ENCODE results near the gene ZFAND6. TPM values are rescaled to one million over a fixed set of nuclear protein-coding genes. Genes with fewer than 3 reads are reported as not detected.

Gene ZFAND6
- total RNA-seq, 2 experiments from 2014 or later: 86.2 to 122 TPM

DNA sequence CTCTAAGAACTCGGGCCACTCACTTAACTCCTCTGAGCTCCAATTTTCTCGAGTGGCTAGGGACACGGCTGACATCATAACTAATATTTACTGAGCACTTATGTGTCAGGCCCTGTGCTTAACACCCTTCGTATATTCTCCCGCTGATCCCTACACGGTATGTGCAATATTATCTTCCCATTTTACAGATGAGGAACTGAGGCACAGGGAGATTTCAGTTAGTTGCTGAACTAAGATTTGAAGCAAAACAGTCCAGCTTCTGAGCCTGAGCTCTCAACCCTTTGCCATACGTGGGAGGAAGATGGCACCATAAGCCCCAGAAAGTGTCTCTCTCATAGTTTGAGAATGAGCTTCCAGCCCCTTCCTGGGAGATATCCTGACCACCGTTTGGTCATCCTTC lies 112.9 kb downstream of the ZFAND6 start:
- Histone ChIP-seq H3K4me2 (ENCODE audit: low read length) (no peak overlapping the region), H3K4me3 (ENCODE audit: low read depth, low read length, poor library complexity, severe bottlenecking) (no peak overlapping the region), H3K4me1 (ENCODE audit: insufficient read depth, low read length, poor library complexity, severe bottlenecking) (no peaks in the 10 kb centered on the region), H3K9me3 (ENCODE audit: low read length) (no peaks in the 10 kb centered on the region), H2AFZ (ENCODE audit: low read length) (no peak overlapping the region), H3K9me2 (ENCODE audit: insufficient read depth, low read length) (no peaks in the 10 kb centered on the region), H3K79me2 (ENCODE audit: insufficient read depth, low read depth, low read length) (no peaks in the 10 kb centered on the region), H3K27ac (ENCODE audit: low read depth, low read length, poor library complexity, severe bottlenecking) (no peak overlapping the region), H3K36me3 (ENCODE audit: insufficient read depth, low read length) (no peaks in the 10 kb centered on the region), H4K20me1 (ENCODE audit: insufficient read depth, low read length) (no peaks in the 10 kb centered on the region)
- TF ChIP-seq EZH2phosphoT487 (IDR thresholded peaks at IDR 0.05; ENCODE audit: borderline replicate concordance, low read depth, low read length): no peak
- TF ChIP-seq, protein P1, sequence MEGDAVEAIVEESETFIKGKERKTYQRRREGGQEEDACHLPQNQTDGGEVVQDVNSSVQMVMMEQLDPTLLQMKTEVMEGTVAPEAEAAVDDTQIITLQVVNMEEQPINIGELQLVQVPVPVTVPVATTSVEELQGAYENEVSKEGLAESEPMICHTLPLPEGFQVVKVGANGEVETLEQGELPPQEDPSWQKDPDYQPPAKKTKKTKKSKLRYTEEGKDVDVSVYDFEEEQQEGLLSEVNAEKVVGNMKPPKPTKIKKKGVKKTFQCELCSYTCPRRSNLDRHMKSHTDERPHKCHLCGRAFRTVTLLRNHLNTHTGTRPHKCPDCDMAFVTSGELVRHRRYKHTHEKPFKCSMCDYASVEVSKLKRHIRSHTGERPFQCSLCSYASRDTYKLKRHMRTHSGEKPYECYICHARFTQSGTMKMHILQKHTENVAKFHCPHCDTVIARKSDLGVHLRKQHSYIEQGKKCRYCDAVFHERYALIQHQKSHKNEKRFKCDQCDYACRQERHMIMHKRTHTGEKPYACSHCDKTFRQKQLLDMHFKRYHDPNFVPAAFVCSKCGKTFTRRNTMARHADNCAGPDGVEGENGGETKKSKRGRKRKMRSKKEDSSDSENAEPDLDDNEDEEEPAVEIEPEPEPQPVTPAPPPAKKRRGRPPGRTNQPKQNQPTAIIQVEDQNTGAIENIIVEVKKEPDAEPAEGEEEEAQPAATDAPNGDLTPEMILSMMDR (conservative IDR thresholded peaks at IDR 0.05; ENCODE audit: low read length): no peak
- intact Hi-C loops (cut with micrococcal nuclease; ENCODE audit: unreplicated experiment): loop anchor here (5.0 kb wide), 2 partner anchors 275 to 320 kb away; partner anchors contain the start of gene MTHFS
- CTCF ChIA-PET (ENCODE audit: unreplicated experiment): interaction anchor here (0.5 kb wide), 1 partner anchor 519 kb away, joined by 3 read pairs; no protein-coding TSS in a partner anchor
- BruUV-seq (replicated peaks): no TSS peak
- POLR2A ChIA-PET: interaction anchor here (1.1 to 1.2 kb wide), 2 partner anchors 11 to 112 kb away, joined by 5 read pairs; no protein-coding TSS in a partner anchor
- no peak for DNase-seq (ENCODE audit: low spot score)

DNA sequence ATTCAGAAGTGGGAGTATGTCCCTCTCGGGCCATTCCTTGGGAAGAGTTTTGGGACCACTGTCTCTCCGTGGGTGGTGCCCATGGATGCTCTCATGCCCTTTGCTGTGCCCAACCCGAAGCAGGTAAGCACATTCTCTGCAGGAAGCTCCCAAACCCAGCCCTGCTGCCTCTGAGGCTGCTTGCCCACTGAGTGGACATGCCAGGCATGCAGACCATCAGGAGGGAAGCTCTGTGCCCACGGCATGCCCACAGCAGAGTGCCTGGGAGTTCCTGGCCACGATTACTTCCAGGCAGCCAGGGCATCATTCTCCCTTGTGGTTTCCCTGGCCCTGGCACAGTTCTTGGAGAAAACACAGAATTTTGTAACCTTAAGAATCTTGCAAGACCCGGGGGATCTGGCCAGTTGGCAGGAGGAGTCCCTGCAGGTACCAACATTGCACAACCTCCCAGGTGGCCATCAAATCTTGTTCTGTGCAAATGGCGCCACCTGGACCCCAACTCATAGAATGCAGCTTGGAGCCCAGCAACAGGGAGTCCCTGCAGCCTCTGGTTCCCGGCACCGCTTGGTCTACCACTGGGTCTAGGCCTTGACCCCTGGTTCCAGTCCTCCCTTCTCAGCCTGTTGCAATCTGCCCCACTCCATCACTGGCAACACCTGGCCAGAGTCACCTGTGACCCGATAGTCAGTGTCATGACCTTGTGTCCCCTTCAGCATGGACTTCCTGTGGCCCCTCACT lies 113.7 kb downstream of the ZFAND6 start:
- H3K27ac ChIP-seq (ENCODE audit: low read depth, low read length, poor library complexity, severe bottlenecking): no peak overlapping the region
- no peaks in the 10 kb centered on the region for H3K79me2 ChIP-seq (ENCODE audit: insufficient read depth, low read depth, low read length)
- H2AFZ ChIP-seq (ENCODE audit: low read length): no peak overlapping the region
- no peaks in the 10 kb centered on the region for H4K20me1 ChIP-seq (ENCODE audit: insufficient read depth, low read length)
- H3K9me2 ChIP-seq (ENCODE audit: insufficient read depth, low read length): no peaks in the 10 kb centered on the region
- TF ChIP-seq, protein P1 (conservative IDR thresholded peaks at IDR 0.05; ENCODE audit: low read length): peak; percentile 83
- TF ChIP-seq EZH2phosphoT487 (IDR thresholded peaks at IDR 0.05; ENCODE audit: borderline replicate concordance, low read depth, low read length): no peak
- H3K9me3 ChIP-seq (ENCODE audit: low read length): no peaks in the 10 kb centered on the region
- H3K4me3 ChIP-seq (ENCODE audit: low read depth, low read length, poor library complexity, severe bottlenecking): no peak overlapping the region
- H3K4me1 ChIP-seq (ENCODE audit: insufficient read depth, low read length, poor library complexity, severe bottlenecking): no peaks in the 10 kb centered on the region
- H3K36me3 ChIP-seq (ENCODE audit: insufficient read depth, low read length): no peaks in the 10 kb centered on the region
- ChIA-PET CTCF (ENCODE audit: unreplicated experiment) (no interaction called here), POLR2A (interaction anchor here (1.2 kb wide), 1 partner anchor 113 kb away, joined by 5 read pairs; no protein-coding TSS in a partner anchor)
- intact Hi-C loops (cut with micrococcal nuclease; ENCODE audit: unreplicated experiment): loop anchor here (1.0 to 5.0 kb wide), 3 partner anchors 180 to 321 kb away; partner anchors contain the start of gene MTHFS
- BruUV-seq (replicated peaks): no TSS peak
- DNase-seq (ENCODE audit: low spot score): peak; percentile 79
- H3K4me2 ChIP-seq (ENCODE audit: low read length): no peak overlapping the region

Data from OCI-LY7 (cell line).